HG02938 (cell line): Measurements from ENCODE around the gene OLFML1.

ENCODE experiments used
- ATAC-seq: cut with Tn5 transposase; IDR thresholded peaks from one replicate; pipeline ENCODE4 v1.9.1; 2021; ENCODE audit warnings: mild to moderate bottlenecking, moderate library complexity; ENCODE audit not compliant: unreplicated experiment

Gene OLFML1

DNA sequence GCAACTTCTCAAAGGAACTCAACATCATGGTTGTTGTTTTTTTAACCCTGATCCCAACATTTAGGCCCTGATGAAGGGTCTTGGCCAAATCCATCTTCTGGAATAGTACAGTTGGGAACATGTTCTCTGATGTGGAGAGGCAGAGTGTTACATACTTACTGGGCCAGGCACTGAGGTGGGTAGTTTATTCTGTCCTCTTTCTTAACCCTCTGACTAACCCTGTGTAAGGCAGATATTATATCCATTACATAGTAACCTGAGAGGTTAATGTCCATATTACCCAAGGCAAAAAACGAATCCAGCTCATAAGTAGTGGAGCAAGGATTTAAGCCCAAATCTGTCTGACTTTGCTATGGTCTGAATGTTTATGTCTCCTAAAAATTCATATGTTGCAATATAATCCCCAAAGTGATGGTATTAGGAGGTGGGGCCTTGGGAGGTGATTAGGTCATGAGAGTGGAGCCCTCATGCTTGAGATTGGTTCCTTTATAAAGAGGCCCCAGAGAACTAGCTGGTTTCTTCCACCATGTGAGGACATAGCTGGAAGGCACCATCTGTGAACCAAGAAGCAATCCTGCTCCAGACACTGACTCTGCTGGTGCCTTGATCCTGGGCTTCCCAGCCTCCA lies 44.8 kb downstream of the OLFML1 start:
- no peak for ATAC-seq

DNA sequence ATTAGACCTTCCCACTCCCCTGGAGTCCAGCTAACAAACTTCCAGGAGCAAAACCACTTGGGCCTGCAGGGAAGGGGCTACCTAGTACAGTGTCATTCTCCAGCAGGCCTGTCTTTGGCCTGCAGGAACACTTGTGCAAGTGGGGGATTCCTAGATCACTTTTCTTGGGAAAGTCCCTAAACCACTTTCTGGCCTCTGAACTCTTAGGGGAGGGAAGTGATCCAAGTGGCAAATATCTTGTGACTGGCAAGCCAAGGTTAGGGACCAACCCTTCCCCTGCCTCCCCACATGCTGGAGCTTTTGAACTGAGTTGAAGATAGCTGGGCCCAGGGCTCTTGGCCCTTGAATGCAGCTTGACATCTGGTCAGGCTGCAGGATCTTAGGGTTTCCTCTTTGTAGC lies 45.7 kb downstream of the OLFML1 start:
- ATAC-seq = no peak

DNA sequence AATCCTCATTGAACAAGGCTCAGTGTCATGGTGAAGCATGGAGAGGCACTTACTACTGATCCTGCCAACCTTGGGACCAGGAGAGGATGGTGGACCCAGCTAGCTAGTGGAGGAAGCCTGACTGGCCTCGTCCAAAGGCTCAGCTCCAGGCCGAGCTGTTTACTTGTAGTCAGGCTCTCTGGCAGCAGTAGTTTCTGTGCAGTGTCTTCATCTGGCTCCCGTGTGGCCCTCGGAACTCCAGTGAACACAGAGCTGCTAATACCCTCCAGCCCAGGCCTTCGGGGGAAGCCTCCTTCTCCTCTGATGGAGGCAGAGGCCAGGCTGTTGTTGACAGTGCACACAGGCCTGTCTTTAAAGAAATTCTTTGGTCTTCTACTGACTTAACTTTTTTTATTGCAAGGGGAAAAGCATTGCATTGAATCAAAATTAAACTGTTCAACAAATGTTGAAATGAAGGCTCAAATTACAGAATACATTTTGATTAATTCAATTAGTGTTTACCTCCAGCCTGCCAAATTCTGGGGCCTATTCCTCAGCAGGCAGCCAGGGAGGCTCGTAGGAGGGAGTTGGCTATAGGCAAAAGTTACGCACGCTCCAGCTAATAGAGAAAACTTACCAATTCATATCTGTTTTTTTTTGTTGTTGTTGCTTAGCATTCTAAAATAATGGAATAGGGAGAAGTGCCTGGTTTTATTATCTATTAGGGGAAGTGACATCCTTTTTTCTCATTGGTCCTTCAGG lies 47.3 kb downstream of the OLFML1 start:
- no peak for ATAC-seq

DNA sequence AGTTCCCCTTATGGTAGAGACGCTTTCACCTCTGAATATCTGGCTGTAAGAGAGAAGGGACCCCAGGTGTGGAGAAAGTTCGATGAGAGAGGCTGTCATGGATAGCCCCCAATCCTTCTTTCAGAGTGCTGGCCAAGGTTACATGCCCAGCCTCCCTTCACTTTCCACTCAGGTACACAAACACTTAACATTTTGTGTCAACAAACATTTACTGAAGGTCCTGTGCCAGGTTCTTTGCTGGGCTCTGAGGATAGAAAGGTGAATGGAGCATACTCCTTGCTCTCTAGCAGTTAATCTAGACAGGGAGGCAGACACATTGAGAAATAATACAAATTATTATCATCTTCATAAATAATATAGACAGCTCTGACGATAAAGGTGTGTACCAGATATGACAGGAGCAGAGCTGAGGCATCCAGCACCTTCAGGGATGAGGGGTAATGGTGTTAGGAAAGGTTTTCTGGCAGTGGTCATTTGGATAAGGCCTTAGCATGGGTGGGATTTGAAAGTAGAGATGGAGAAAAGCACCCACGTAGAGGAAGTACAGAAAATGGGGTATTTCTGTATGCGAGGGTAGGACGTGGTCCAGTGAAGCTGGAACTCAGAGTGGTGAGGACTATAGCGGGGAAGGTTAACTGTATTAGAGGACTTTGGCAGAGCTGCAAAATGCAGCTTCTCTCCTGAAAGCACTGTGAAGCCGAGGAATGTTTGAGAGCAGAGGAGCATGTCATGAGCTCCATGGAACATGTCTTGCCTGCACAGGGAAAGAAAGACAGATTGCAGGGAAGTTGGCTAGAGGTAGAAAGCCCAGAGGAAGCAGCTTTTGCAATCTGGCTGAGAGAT lies 48.1 kb downstream of the OLFML1 start:
- peak; percentile 10 for ATAC-seq

DNA sequence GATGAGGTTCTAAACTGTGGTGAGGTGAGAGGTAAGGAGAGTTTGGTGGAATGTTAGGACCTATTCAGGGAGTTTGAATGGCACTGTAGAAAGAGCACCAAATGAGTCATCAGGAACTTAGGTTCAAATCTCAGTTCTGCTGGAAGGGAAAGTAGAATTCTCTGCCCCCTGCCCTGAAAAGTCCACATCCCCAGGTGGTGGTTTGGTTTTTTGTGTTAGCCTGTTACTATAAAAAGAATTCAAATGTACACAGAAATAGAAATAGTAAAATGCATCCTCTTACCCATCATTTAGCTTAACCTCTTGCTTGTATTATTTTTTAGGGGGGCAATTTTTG lies 48.7 kb downstream of the OLFML1 start:
- ATAC-seq = peak; percentile 50

DNA sequence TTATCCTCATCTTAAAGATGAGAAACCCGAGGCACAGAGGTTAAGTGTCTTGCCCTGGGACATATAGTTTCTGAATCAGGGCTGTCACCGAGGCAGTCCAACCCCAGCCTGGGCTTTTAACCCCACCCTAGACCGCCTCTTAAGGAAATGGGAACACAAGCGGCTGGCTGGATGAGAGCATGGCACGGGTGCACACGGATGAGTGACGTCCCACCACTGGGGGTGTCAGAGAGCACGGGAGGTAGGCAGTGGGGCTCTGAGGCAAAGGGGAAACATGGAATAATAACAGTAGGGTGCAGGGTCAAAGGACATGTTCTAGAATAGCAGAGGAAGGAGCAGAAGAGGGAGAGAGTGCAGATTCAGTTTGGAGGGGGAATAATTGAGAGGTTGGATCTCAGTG lies 50.8 kb downstream of the OLFML1 start:
- no peak for ATAC-seq

DNA sequence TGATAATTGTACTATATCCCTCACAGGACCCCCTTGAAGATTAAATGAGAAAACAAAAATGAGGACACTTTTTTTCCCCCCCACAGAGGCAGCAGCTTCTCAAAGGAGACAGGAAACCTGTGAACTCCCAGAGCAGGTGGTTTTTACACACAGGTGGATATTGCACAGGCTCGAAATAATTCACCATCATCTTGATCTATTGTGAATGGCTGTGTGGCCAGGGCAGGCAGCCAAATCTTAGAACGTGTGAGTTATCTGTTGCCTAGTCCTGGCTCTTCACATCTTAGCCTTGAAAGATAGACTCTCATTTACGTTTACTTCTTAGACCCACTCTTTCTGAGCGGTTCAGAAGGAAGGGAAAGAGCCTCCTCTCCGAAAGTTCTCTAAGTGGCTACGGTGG lies 52.0 kb downstream of the OLFML1 start:
- no peak for ATAC-seq

DNA sequence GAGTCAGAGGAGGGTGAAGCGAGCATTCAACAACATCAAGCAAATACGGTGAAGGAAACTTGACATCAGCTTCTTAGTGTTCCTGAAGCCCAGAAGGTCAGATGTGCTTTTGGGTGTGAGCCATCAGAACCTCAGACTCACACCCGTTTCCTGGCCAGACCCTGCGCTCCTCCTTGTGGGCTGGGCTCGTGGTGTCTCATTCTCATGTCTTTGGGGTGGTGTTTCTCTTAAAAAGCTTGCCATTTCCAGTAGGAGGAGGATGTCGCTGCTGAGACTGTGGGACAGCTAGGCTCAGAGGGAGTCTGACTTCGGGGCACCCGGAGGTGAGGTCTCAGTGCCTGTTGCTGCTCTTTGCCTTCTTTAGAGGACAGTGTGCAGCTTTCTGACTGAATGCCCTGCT lies 52.7 kb downstream of the OLFML1 start:
- ATAC-seq = no peak

DNA sequence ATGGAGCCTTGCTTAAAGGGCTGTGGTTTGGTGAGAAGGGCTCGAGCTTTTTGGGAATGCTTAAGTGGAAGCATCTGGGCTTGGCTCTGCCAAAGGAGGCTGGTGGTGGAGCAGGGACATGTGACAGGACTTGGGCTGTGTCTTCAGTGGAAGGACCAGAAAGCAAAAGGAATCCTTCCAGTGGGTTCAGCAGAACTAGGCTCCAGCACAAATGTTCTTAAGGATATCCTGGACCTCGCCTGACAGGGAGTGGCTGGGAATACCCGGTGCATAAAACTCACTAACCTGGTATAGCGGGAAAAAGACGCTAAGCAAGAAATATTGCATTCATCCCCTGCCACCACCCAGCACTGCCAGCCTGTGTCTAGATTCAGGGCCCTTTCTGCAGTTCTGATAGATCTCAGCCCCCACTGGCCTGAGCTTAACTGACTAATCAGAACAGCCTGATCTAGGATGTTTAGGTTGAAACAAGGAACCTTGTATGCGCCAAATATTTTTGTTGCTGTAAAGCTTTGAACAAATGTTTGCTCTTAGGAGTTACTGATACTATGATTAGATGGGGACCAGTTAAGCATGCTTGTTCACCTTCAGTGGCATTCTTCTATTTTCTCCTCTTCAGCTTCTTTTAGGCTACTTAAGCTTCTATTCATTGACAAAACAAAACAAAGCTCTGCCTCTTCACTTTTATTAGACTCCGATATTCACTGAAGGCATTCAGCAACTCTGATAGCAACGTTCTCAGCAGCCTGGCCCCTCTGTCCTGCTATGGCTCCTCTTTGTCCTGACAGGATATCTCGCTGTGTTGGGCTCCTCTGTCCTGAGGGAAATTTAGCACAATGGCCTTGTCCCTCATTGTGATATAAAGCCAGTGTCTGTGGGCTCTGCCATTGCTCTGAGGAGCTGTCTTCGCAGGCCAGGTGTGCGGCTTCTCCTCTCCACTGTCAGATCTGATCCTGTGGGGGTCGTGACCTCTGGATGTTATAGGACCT lies 53.5 kb downstream of the OLFML1 start:
- ATAC-seq = no peak

DNA sequence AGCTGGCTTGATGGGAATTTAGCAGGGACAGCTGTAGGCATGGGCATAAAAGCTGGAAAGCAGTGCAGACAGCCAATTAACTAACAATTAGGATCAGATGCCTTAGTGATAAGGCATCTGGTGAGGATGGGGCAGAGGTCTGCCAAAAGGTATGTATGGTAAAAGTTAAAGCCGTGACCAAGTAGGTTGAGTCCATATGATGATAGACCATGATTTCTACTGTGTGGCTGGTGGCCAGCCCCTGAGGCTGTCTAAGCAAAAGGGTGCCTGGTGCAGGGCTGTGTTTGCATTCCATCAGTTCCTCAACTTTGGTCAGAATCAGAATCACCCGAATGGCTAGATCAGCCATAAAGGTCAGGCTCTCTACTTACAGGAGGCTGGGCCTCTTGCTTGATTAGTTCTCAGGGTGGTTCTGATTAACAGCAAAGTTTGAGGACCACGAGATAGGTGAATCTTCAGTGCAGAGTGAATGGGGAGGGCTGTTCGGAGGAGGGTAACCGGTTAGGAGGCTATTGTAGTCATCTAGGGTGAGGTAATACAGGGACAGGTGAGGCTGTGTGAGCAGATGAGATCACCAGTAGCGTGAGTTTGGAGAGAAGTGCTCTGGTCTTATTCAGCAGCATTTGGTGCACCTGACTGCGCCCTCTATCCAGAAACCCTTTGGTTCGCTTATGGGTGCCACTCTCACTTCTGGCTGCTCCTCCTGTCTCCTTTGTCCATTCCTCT lies 55.7 kb downstream of the OLFML1 start:
- no peak for ATAC-seq

DNA sequence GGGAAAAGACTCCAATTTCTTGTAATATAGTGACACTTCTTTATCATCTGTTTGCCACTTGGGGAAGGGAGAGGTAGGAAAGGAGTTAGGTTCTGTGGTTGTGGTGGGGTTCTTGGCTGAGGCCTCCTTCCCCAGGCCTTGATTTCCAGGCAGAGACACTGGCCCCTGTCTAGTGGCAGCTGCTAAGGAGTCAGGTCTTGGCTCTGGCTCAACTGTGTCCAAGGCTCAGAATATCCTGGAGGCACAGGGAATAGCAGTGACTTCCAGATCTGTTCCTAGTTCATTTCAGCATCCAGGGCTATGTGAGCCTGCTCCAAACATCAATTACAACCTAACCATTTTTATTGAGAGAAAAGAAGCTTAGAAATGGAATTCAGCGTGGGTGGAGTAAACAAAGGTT lies 58.0 kb downstream of the OLFML1 start:
- no peak for ATAC-seq

DNA sequence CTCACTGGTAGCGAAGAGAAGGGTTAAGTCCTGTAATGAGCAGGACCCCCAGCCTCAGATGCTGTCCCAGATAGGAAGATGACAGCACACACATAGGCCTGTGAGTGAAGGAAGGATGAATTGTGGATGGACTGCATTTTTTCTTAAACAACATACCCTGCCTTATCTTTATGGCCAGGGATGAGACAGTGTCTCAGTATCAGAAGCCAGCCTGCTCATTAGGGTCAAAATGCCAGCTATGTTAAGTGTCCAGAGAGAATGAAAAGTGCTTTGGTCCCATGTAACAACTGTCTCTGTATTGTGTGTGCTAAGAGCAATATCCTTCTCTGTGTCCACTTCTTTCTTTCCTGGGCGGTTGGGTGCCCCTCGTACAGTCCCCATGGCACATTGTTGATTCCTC lies 58.7 kb downstream of the OLFML1 start:
- no peak for ATAC-seq

DNA sequence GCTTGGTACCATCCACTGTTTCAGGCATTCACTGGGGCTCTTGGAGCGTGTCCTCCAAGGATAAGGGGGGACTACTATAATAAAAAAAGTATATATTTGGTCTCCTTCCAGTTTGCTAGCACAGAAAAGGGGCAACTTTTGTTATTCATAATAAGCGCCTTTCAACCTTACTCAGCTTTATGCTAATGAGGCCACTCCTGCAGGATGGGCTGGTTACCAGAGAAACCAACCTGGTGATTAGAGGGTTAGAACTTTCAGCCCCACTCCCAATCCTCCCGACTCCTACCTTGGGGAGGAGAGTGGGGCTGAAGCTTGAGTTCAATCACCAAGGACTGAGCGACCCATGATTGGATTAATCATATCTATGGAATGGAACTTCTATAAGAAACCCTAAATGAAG lies 60.3 kb downstream of the OLFML1 start:
- ATAC-seq = no peak

DNA sequence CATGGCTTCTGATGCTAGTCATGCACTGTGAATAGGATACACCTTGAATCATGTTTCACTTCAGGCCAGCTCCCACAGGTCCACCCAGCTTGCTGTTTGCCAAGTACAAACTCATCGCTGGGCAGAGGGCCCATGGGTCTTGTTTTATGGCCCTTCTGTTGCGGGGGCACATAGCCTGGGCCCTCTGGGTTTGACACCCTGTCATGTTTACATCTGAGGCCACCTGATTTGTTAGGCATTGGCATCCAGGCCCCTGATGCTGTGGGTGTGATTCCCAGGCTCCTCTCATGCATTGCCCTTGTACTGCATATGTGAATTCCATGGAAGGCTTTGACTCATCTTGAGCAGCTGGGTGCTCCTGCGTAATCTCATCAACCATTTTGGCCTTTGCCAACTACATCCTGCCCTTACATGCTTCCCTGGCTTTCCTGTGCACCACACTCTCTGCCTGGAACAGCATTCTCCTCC lies 61.1 kb downstream of the OLFML1 start:
- no peak for ATAC-seq

DNA sequence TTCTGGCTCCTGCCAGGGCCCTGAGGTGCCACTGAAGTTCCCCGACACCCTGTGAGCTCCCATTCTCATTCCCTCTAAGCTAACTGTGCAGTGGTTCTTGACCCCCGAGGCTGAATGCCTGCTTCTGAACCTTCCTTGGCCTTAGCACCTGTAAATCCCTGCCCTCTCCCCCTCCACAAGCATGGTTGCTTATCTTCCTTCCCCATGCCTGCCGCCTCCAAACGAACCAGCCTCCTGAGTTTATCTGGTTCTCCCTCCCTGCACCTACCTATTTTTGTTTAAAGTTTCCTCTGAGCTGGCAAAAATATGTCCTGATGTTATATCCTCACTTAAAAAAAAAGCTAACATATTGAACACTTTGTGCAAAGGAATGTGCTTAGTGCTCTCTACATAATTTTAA lies 62.4 kb downstream of the OLFML1 start:
- ATAC-seq = no peak

DNA sequence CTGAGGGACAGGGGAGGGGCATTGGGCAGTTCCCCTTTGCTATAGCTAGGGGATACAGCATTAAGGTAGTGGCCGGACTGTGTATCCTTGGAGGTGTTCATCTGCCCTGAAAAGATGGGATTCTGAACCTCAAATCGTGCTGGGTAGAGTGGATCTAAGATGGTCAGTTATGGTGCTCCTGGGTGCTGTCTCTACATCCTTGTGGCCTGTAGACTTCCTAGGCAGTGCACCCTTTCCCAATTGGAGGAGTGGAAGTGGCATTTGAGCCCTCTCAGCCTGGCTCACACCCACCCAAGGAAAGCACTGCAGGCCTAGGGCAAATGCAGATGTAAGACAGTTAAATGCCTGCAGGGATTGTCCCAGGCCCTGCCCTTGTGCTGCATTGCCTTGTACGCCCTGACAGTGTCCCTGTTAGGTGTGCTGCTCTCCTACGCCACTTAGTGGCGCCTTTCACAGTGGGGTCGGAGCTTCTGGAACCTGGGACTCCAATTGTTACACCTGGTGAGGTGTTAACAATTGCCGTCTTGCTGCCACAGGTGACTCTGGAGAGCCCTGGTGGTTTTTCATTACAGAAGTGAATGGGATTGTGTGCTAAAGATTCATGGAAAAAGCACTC lies 63.5 kb downstream of the OLFML1 start:
- ATAC-seq = peak; percentile 75

DNA sequence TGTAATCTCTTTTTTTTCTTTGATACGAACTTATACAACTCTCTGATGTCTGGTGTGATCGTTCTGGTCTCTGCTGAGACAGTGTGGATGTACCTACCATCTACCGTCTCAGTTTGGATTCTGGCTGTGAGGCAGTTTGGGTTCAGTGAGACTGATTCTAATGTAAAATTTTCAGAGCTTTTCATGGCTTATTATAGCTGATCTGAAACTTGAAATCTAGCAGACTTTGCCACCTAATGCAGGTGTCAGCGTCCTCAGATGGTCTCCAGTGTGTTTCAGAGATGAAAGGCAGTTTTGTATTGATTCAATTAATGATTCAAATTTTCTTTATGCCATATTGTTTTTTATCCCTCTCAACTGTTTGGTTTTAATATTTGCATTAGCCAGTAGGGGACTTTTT lies 64.4 kb downstream of the OLFML1 start:
- ATAC-seq = no peak

DNA sequence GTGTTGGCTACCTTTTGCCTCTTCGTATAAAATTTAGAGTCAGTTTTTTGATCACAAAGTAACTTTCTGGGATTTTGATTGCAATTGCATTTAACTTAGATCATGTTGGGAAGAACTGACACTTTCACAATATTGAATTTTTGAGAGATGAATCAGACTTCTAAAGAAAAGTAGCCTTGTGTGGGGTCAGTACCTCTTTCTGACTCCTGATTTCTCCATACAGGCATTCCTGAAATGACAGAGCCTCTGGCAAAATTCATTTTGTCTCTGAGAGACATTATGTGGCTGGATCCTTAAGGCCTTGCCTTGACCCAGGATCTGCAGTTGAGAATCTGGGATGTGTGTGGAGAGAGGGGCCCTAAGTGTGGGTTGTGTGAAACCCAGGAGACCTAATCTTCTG lies 66.3 kb downstream of the OLFML1 start:
- ATAC-seq = no peak

DNA sequence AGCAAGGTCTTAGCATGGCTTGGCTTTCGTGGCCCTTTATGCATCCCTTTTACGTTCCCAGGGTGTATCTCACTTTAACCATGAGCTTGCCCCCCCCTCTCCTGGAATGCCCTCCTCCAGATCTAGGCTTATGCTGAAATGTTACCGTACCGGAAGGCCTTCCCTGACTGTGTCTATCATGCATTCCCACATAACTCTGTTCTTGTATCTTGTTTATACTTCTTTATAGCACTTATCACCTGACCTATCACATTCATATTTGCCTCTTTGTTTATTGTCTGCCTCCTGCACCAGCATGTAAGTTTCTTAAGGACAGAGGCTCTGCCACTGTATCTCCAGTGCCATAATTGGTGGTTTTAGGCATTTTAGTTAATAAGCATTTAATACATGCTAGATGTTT lies 67.4 kb downstream of the OLFML1 start:
- ATAC-seq = no peak
